Trophoblast cell (in vitro differentiated cells and primary cell): ENCODE measurements around the gene ASAP2.

Source experiments
- DNase-seq, 2 donors: peaks; one replicate each; pipeline ENCODE4 v3.0.0-alpha.2; 2016
- H2AFZ ChIP-seq: 2 replicates; pipeline ENCODE4 v1.6.1; 2013; ENCODE audit warnings: low read length, moderate library complexity, mild to moderate bottlenecking; ENCODE audit not compliant: insufficient read depth, poor library complexity
- H2AK5ac ChIP-seq: 2 replicates; pipeline ENCODE4 v1.6.1; 2013; ENCODE audit warnings: mild to moderate bottlenecking, low read length
- H2BK120ac ChIP-seq: 2 replicates; pipeline ENCODE4 v1.6.1; 2013; ENCODE audit warnings: low read length, mild to moderate bottlenecking, moderate library complexity; ENCODE audit not compliant: insufficient read depth, poor library complexity
- H2BK12ac ChIP-seq: 2 replicates; pipeline ENCODE4 v1.6.1; 2013; ENCODE audit warnings: mild to moderate bottlenecking, low read length, moderate library complexity
- H2BK5ac ChIP-seq: 2 replicates; pipeline ENCODE4 v1.6.1; 2013; ENCODE audit warnings: low read length, low read depth, moderate library complexity, mild to moderate bottlenecking; ENCODE audit not compliant: poor library complexity
- H3K14ac ChIP-seq: 2 replicates; pipeline ENCODE4 v1.6.1; 2013; ENCODE audit warnings: mild to moderate bottlenecking, low read length
- H3K18ac ChIP-seq: 2 replicates; pipeline ENCODE4 v1.6.1; 2013; ENCODE audit warnings: mild to moderate bottlenecking, low read length
- H3K23ac ChIP-seq: 2 replicates; pipeline ENCODE4 v1.6.1; 2013; ENCODE audit warnings: low read length
- H3K27ac ChIP-seq: 2 replicates; pipeline ENCODE4 v1.5.1; 2013; ENCODE audit warnings: low read depth, mild to moderate bottlenecking, inconsistent platforms, low read length, moderate library complexity
- H3K27me3 ChIP-seq: 2 replicates; pipeline ENCODE4 v1.6.1; 2013; ENCODE audit warnings: inconsistent platforms, mild to moderate bottlenecking, low read length, moderate library complexity; ENCODE audit not compliant: insufficient read depth
- H3K36me3 ChIP-seq, 2 experiments: 1 replicate in 1 of 2; 2 replicates in 1 of 2; pipeline ENCODE4 v1.6.1; 2013; ENCODE audit warnings: low read length in 2 of 2, mild to moderate bottlenecking in 2 of 2, moderate library complexity in 1 of 2; ENCODE audit not compliant: insufficient read depth in 2 of 2, control insufficient read depth in 1 of 2
- H3K4ac ChIP-seq: 2 replicates; pipeline ENCODE4 v1.6.1; 2013; ENCODE audit warnings: low read depth, mild to moderate bottlenecking, low read length, moderate library complexity
- H3K4me1 ChIP-seq, 2 experiments: 1 replicate in 1 of 2; 2 replicates in 1 of 2; pipeline ENCODE4 v1.6.1; 2013; ENCODE audit warnings: low read length in 2 of 2, mild to moderate bottlenecking in 2 of 2, moderate library complexity in 1 of 2; ENCODE audit not compliant: insufficient read depth in 2 of 2, control insufficient read depth in 1 of 2
- H3K4me2 ChIP-seq: 2 replicates; pipeline ENCODE4 v1.6.1; 2013; ENCODE audit warnings: inconsistent platforms, mild to moderate bottlenecking, low read length, moderate library complexity
- H3K4me3 ChIP-seq: 2 replicates; pipeline ENCODE4 v1.5.1; 2013; ENCODE audit warnings: mild to moderate bottlenecking, low read depth, low read length, inconsistent platforms
- H3K79me1 ChIP-seq: one replicate; pipeline ENCODE4 v1.6.1; 2013; ENCODE audit warnings: low read length
- H3K79me2 ChIP-seq: 2 replicates; pipeline ENCODE4 v1.6.1; 2013; ENCODE audit warnings: low read length, mild to moderate bottlenecking; ENCODE audit not compliant: control insufficient read depth, insufficient read depth, poor library complexity
- H3K9ac ChIP-seq: 2 replicates; pipeline ENCODE4 v1.6.1; 2013; ENCODE audit warnings: mild to moderate bottlenecking, low read length
- H3K9me3 ChIP-seq: 2 replicates; pipeline ENCODE4 v1.6.1; 2013; ENCODE audit warnings: low read depth, mild to moderate bottlenecking, control low read depth, inconsistent platforms, low read length; ENCODE audit not compliant: insufficient read depth
- H4K12ac ChIP-seq: 2 replicates; pipeline ENCODE4 v1.6.1; 2013; ENCODE audit warnings: low read depth, mild to moderate bottlenecking, low read length, moderate library complexity
- H4K8ac ChIP-seq: 2 replicates; pipeline ENCODE4 v1.6.1; 2013; ENCODE audit warnings: low read depth, mild to moderate bottlenecking, low read length, moderate library complexity
- H4K91ac ChIP-seq: one replicate; pipeline ENCODE4 v1.6.1; 2013; ENCODE audit warnings: low read depth, mild to moderate bottlenecking, low read length, moderate library complexity
- WGBS: extraction: QIAGEN DNeasy Blood & Tissue Kit; methylation state at CpG from one replicate; pipeline ENCODE4 v1.1.7; 2013; ENCODE audit warnings: missing lambda C conversion rate; ENCODE audit not compliant: insufficient read length, insufficient coverage; ENCODE audit errors: extremely low coverage; 5-methylcytosine and 5-hydroxymethylcytosine counted together

Gene ASAP2

GRCh38 chr2:9203006-9203405, 3.6 kb upstream of the ASAP2 start:
- Histone ChIP-seq H2AK5ac (no peak overlapping the region), H3K4me2 (no peak overlapping the region), H4K12ac (no peak overlapping the region), H3K4me3 (no peak overlapping the region), H3K36me3 (no peaks in the 10 kb centered on the region), H3K18ac (no peak overlapping the region), H4K8ac (no peak overlapping the region), H3K14ac (no peak overlapping the region), H3K23ac (no peak overlapping the region), H2AFZ (no peak overlapping the region), H3K79me1 (peaks cover 17% of the 10 kb centered on the region), H2BK120ac (no peak overlapping the region), H3K9me3 (no peaks in the 10 kb centered on the region), H3K79me2 (peaks cover 14% of the 10 kb centered on the region), H3K4ac (no peak overlapping the region), H2BK5ac (no peak overlapping the region), H3K4me1 (peaks cover 5 to 6% of the 10 kb centered on the region in 2 experiments), H3K27me3 (peaks cover 2% of the 10 kb centered on the region), H2BK12ac (no peak overlapping the region), H3K9ac (no peak overlapping the region), H3K27ac (no peak overlapping the region), H4K91ac (no peak overlapping the region)
- no CpG with 5 or more reads among the region's 3 CpGs for WGBS
- peak in 1 of 2 donors; percentile 62 for DNase-seq

GRCh38 chr2:9203876-9204275, 2.7 kb upstream of the ASAP2 start:
- Histone ChIP-seq H4K12ac (no peak overlapping the region), H2BK5ac (no peak overlapping the region), H2BK12ac (no peak overlapping the region), H4K91ac (no peak overlapping the region), H3K4me2 (no peak overlapping the region), H3K27me3 (peaks cover 2% of the 10 kb centered on the region), H3K4ac (no peak overlapping the region), H3K36me3 (no peaks in the 10 kb centered on the region), H3K14ac (no peak overlapping the region), H2AK5ac (no peak overlapping the region), H3K4me3 (no peak overlapping the region), H3K9me3 (no peaks in the 10 kb centered on the region), H3K79me1 (peaks cover 17% of the 10 kb centered on the region), H2BK120ac (no peak overlapping the region), H3K27ac (no peak overlapping the region), H3K23ac (no peak overlapping the region), H3K4me1 (peaks cover 5 to 6% of the 10 kb centered on the region in 2 experiments), H2AFZ (no peak overlapping the region), H4K8ac (no peak overlapping the region), H3K9ac (no peak overlapping the region), H3K18ac (no peak overlapping the region), H3K79me2 (peaks cover 14% of the 10 kb centered on the region)
- WGBS = 100% methylated on average over 1 of the region's 5 CpGs
- peak; percentile 66 to 92 for DNase-seq

- H3K36me3 ChIP-seq = no peaks in the 10 kb centered on the region
- no peak overlapping the region for H2BK12ac ChIP-seq
- H2AK5ac ChIP-seq = no peak overlapping the region
- no peak overlapping the region for H3K9ac ChIP-seq
- no peak overlapping the region for H4K91ac ChIP-seq
- H3K4me2 ChIP-seq = no peak overlapping the region
- H2AFZ ChIP-seq = no peak overlapping the region
- no CpG with 5 or more reads among the region's 3 CpGs for WGBS
- H3K14ac ChIP-seq = no peak overlapping the region
- H3K18ac ChIP-seq = no peak overlapping the region
- peaks cover 2% of the 10 kb centered on the region for H3K27me3 ChIP-seq
- H3K4me3 ChIP-seq = no peak overlapping the region
- H3K9me3 ChIP-seq = no peaks in the 10 kb centered on the region
- H3K23ac ChIP-seq = no peak overlapping the region
- H3K79me2 ChIP-seq = peaks cover 14% of the 10 kb centered on the region
- H3K27ac ChIP-seq = peak overlapping the region; percentile 54
- H3K4ac ChIP-seq = no peak overlapping the region
- no peak overlapping the region for H4K8ac ChIP-seq
- no peak overlapping the region for H2BK120ac ChIP-seq
- H4K12ac ChIP-seq = no peak overlapping the region
- H2BK5ac ChIP-seq = no peak overlapping the region
- H3K4me1 ChIP-seq = peaks cover 5 to 6% of the 10 kb centered on the region in 2 experiments
- peaks cover 17% of the 10 kb centered on the region for H3K79me1 ChIP-seq
- no peak for DNase-seq
These were observed 1.7 kb upstream of the ASAP2 start for GRCh38 chr2:9204939-9205338.

GRCh38 chr2:9205486-9205885, 1.1 kb upstream of the ASAP2 start:
- H3K27ac ChIP-seq = peak overlapping the region; percentile 97
- peak overlapping the region; percentile 98 for H2BK5ac ChIP-seq
- no peaks in the 10 kb centered on the region for H3K36me3 ChIP-seq
- H4K8ac ChIP-seq = peak overlapping the region; percentile 98
- no peak for DNase-seq
- peaks cover 14% of the 10 kb centered on the region for H3K79me2 ChIP-seq
- no peaks in the 10 kb centered on the region for H3K9me3 ChIP-seq
- H2BK120ac ChIP-seq = peak overlapping the region; percentile 95
- peak overlapping the region; percentile 97 for H3K14ac ChIP-seq
- H3K9ac ChIP-seq = no peak overlapping the region
- H3K27me3 ChIP-seq = peaks cover 2% of the 10 kb centered on the region
- peaks cover 4 to 5% of the 10 kb centered on the region in 2 experiments for H3K4me1 ChIP-seq
- H2AFZ ChIP-seq = peak overlapping the region; percentile 96
- H3K4me2 ChIP-seq = peak overlapping the region; percentile 87
- peak overlapping the region; percentile 100 for H4K91ac ChIP-seq
- peak overlapping the region; percentile 88 for H3K18ac ChIP-seq
- H3K79me1 ChIP-seq = peaks cover 17% of the 10 kb centered on the region
- peak overlapping the region; percentile 98 for H3K4ac ChIP-seq
- H2BK12ac ChIP-seq = peak overlapping the region; percentile 98
- no peak overlapping the region for H3K23ac ChIP-seq
- H4K12ac ChIP-seq = peak overlapping the region; percentile 91
- H3K4me3 ChIP-seq = no peak overlapping the region
- no CpG with 5 or more reads among the region's 6 CpGs for WGBS
- H2AK5ac ChIP-seq = peak overlapping the region; percentile 97
